OCI-LY7 (cell line): ENCODE results near the gene PIWIL1. TPM values are rescaled to one million over a fixed set of nuclear protein-coding genes. Genes with fewer than 3 reads are reported as not detected.

Experiments used
- BruUV-seq: library from RNA; stranded (reverse); fragments of 400-500 nt; replicated peaks from 2 replicates; lab custom pipeline; 2021; lab: Mats Ljungman, UMichigan
- CTCF ChIA-PET: fragments of 300-600 bp; sonication (Branson Sonifier 250); formaldehyde crosslinking; loops from one replicate; lab custom pipeline; 2022; ENCODE audit warnings: antibody characterized with exemption; ENCODE audit not compliant: unreplicated experiment; lab: Charles Lee
- POLR2A ChIA-PET: fragments of 300-600 bp; sonication (Branson Sonifier 250); formaldehyde crosslinking; loops from one replicate; lab custom pipeline; 2022; ENCODE audit warnings: antibody characterized with exemption; lab: Charles Lee
- DNase-seq: peaks from one replicate; pipeline ENCODE4 v3.0.0-alpha.2; 2015; ENCODE audit warnings: low spot score
- H2AFZ ChIP-seq: fragments of 200-600 bp; sonication (generic), shearing (Covaris generic); 2 replicates; pipeline ENCODE4 v1.6.1; 2014; ENCODE audit warnings: mild to moderate bottlenecking, antibody characterized with exemption, low read length, moderate library complexity
- H3K27ac ChIP-seq: fragments of 200-600 bp; sonication (generic); 2 replicates; pipeline ENCODE4 v1.5.1; 2014; ENCODE audit warnings: mixed run types, low read depth, mild to moderate bottlenecking, moderate library complexity, low read length, inconsistent platforms; ENCODE audit not compliant: poor library complexity, severe bottlenecking
- H3K36me3 ChIP-seq: fragments of 200-600 bp; sonication (generic); 2 replicates; pipeline ENCODE4 v1.6.1; 2014; ENCODE audit warnings: mild to moderate bottlenecking, antibody characterized with exemption, low read length, moderate library complexity, mixed read lengths; ENCODE audit not compliant: insufficient read depth
- H3K4me1 ChIP-seq: fragments of 200-600 bp; sonication (generic); 2 replicates; pipeline ENCODE4 v1.5.1; 2014; ENCODE audit warnings: mild to moderate bottlenecking, low read length; ENCODE audit not compliant: insufficient read depth, poor library complexity, severe bottlenecking
- H3K4me2 ChIP-seq: fragments of 200-600 bp; sonication (generic); 2 replicates; pipeline ENCODE4 v1.6.1; 2014; ENCODE audit warnings: mild to moderate bottlenecking, low read length
- H3K4me3 ChIP-seq: fragments of 200-600 bp; sonication (generic); 2 replicates; pipeline ENCODE4 v1.5.1; 2014; ENCODE audit warnings: mild to moderate bottlenecking, low read depth, low read length; ENCODE audit not compliant: poor library complexity, severe bottlenecking
- H3K79me2 ChIP-seq: fragments of 200-600 bp; sonication (generic); 2 replicates; pipeline ENCODE4 v1.6.1; 2016; ENCODE audit warnings: low read depth, mild to moderate bottlenecking, low read length, moderate library complexity, mixed read lengths; ENCODE audit not compliant: insufficient read depth
- H3K9me2 ChIP-seq: fragments of 200-600 bp; sonication (generic); 2 replicates; pipeline ENCODE4 v1.6.1; 2016; ENCODE audit warnings: mild to moderate bottlenecking, low read length, mixed read lengths; ENCODE audit not compliant: insufficient read depth
- H3K9me3 ChIP-seq: fragments of 200-600 bp; sonication (generic); 2 replicates; pipeline ENCODE4 v1.6.1; 2014; ENCODE audit warnings: mild to moderate bottlenecking, mixed run types, low read length, mixed read lengths
- H4K20me1 ChIP-seq: fragments of 200-600 bp; sonication (generic); 2 replicates; pipeline ENCODE4 v1.6.1; 2014; ENCODE audit warnings: mild to moderate bottlenecking, antibody characterized with exemption, low read length, moderate library complexity, mixed read lengths; ENCODE audit not compliant: insufficient read depth
- CTCF ChIP-seq: fragments of 200-600 bp; sonication (generic); conservative IDR thresholded peaks from 2 replicates; pipeline ENCODE4 v1.5.1; 2014; ENCODE audit warnings: mild to moderate bottlenecking, antibody characterized with exemption, low read length, moderate library complexity, mixed read lengths
- EZH2phosphoT487 ChIP-seq: fragments of 200-600 bp; sonication (generic); IDR thresholded peaks from 2 replicates; pipeline ENCODE4 v1.6.1; 2018; ENCODE audit warnings: low read depth, borderline replicate concordance, mild to moderate bottlenecking, mixed run types, antibody characterized with exemption, low read length, moderate library complexity, mixed read lengths
- intact Hi-C: fragments of 100-400 bp; cut with micrococcal nuclease; formaldehyde crosslinking; loops from one replicate; pipeline ENCODE4 v1.10.0; 2022; ENCODE audit not compliant: unreplicated experiment
- total RNA-seq, 2 experiments: library from RNA; depleted of rRNA in 1 of 2; stranded (reverse); fragments of >200 nt in 1 of 2; shearing (Covaris generic) in 1 of 2; gene quantifications; 2 replicates each; pipeline ENCODE4 v1.2.3, GENCODE V29; 2014 to 2022

Gene PIWIL1
- total RNA-seq, 2 experiments from 2014 or later = not detected

GRCh38 chr12:130366159-130366558 lies 28.5 kb downstream of the PIWIL1 start:
- ChIA-PET CTCF (no interaction called here), POLR2A (no interaction called here)
- Histone ChIP-seq H3K4me1 (no peaks in the 10 kb centered on the region), H3K36me3 (no peaks in the 10 kb centered on the region), H3K9me3 (no peaks in the 10 kb centered on the region), H4K20me1 (no peaks in the 10 kb centered on the region), H2AFZ (no peak overlapping the region), H3K79me2 (no peaks in the 10 kb centered on the region), H3K9me2 (no peaks in the 10 kb centered on the region), H3K27ac (no peak overlapping the region), H3K4me3 (no peak overlapping the region), H3K4me2 (no peak overlapping the region)
- TF ChIP-seq EZH2phosphoT487 (no peak), CTCF (no peak)
- DNase-seq = no peak
- intact Hi-C loops = no loop called here
- BruUV-seq = no TSS peak

- POLR2A ChIA-PET = no interaction called here
- TF ChIP-seq CTCF (no peak), EZH2phosphoT487 (no peak)
- Histone ChIP-seq H3K4me3 (no peak overlapping the region), H4K20me1 (no peaks in the 10 kb centered on the region), H3K9me2 (no peaks in the 10 kb centered on the region), H3K36me3 (no peaks in the 10 kb centered on the region), H3K9me3 (no peaks in the 10 kb centered on the region), H3K4me2 (no peak overlapping the region), H3K27ac (no peak overlapping the region), H3K79me2 (no peaks in the 10 kb centered on the region), H2AFZ (no peak overlapping the region), H3K4me1 (no peaks in the 10 kb centered on the region)
- intact Hi-C loops = no loop called here
- CTCF ChIA-PET = no interaction called here
- no TSS peak for BruUV-seq
- DNase-seq = no peak
These were observed 29.3 kb downstream of the PIWIL1 start for GRCh38 chr12:130367003-130367402.

- no peaks in the 10 kb centered on the region for H4K20me1 ChIP-seq
- H2AFZ ChIP-seq = no peak overlapping the region
- TF ChIP-seq CTCF (no peak), EZH2phosphoT487 (no peak)
- no peaks in the 10 kb centered on the region for H3K36me3 ChIP-seq
- BruUV-seq = no TSS peak
- H3K4me2 ChIP-seq = no peak overlapping the region
- intact Hi-C loops = no loop called here
- DNase-seq = no peak
- ChIA-PET CTCF (no interaction called here), POLR2A (no interaction called here)
- H3K9me3 ChIP-seq = no peaks in the 10 kb centered on the region
- no peaks in the 10 kb centered on the region for H3K79me2 ChIP-seq
- H3K4me1 ChIP-seq = no peaks in the 10 kb centered on the region
- H3K9me2 ChIP-seq = no peaks in the 10 kb centered on the region
- H3K27ac ChIP-seq = no peak overlapping the region
- no peak overlapping the region for H3K4me3 ChIP-seq
These were observed 29.8 kb downstream of the PIWIL1 start for GRCh38 chr12:130367523-130367922.
